Endothelial cell of umbilical vein (primary cell): ENCODE measurements around the gene ARHGAP21. TPM values are rescaled to one million over a fixed set of nuclear protein-coding genes. Genes with fewer than 3 reads are reported as not detected.

Experiments used
- BruUV-seq: library from RNA; stranded (reverse); fragments of 400-500 nt; replicated peaks from 2 replicates; lab custom pipeline; 2021; lab: Mats Ljungman, UMichigan
- CTCF ChIA-PET: fragments of 300-600, 350-600 bp; sonication (Branson Sonifier 250); formaldehyde crosslinking; loops from one replicate; lab custom pipeline; 2021; ENCODE audit warnings: antibody characterized with exemption, inconsistent platforms; lab: Charles Lee
- POLR2A ChIA-PET: fragments of 300-600, 350-600 bp; sonication (Branson Sonifier 250); formaldehyde crosslinking; loops from one replicate; lab custom pipeline; 2021; ENCODE audit warnings: antibody characterized with exemption, inconsistent platforms; lab: Charles Lee
- DNase-seq: peaks from one replicate; pipeline ENCODE4 v3.0.0-alpha.2; 2011; ENCODE audit warnings: low read depth, low spot score
- FAIRE-seq: peaks from 2 replicates; lab custom pipeline; 2011; peaks lifted over from hg19 to GRCh38; lab: Jason Lieb, UNC
- H2AFZ ChIP-seq: 2 replicates; pipeline ENCODE4 v1.6.0; 2012; ENCODE audit warnings: low read depth, low read length, control low read depth, inconsistent platforms
- H3K27ac ChIP-seq: 2 replicates; pipeline ENCODE4 v1.5.1; 2011; ENCODE audit warnings: low read depth, mild to moderate bottlenecking, control low read depth, low read length, moderate library complexity; ENCODE audit not compliant: insufficient read depth
- H3K27me3 ChIP-seq, 2 experiments: 2 replicates each; pipeline versions ENCODE4 v1.6.0 to v1.6.1; 2011; ENCODE audit warnings: low read length in 2 of 2, mixed read lengths in 1 of 2; ENCODE audit not compliant: control insufficient read depth in 2 of 2, insufficient read depth in 2 of 2
- H3K36me3 ChIP-seq, 2 experiments: 2 replicates in 1 of 2; 3 replicates in 1 of 2; pipeline ENCODE4 v1.5.1; 2011; ENCODE audit warnings: low read length in 2 of 2, mild to moderate bottlenecking in 1 of 2, moderate library complexity in 1 of 2; ENCODE audit not compliant: control insufficient read depth in 2 of 2, insufficient read depth in 2 of 2; ENCODE audit errors: extremely low read depth in 1 of 2
- H3K4me1 ChIP-seq: 3 replicates; pipeline ENCODE4 v1.5.1; 2011; ENCODE audit warnings: mild to moderate bottlenecking, low read length; ENCODE audit not compliant: control insufficient read depth, insufficient read depth; ENCODE audit errors: extremely low read depth
- H3K4me2 ChIP-seq: 2 replicates; pipeline ENCODE4 v1.6.1; 2011; ENCODE audit warnings: low read length, control low read depth, mixed read lengths; ENCODE audit not compliant: insufficient read depth
- H3K4me3 ChIP-seq, 3 experiments: fragments of 200-600 bp in 1 of 3; sonication (generic), shearing (Covaris generic) in 1 of 3; replicated peaks in 1 of 3; 2 replicates each; pipeline ENCODE4 v1.5.1; 2011 to 2016; ENCODE audit warnings: control low read depth in 3 of 3, low read length in 3 of 3, mild to moderate bottlenecking in 2 of 3, inconsistent platforms in 1 of 3, low read depth in 1 of 3, moderate library complexity in 1 of 3; ENCODE audit not compliant: insufficient read depth in 1 of 3
- H3K79me2 ChIP-seq: 2 replicates; pipeline ENCODE4 v1.6.0; 2012; ENCODE audit warnings: low read length, inconsistent platforms; ENCODE audit not compliant: control insufficient read depth, insufficient read depth
- H3K9ac ChIP-seq: replicated peaks from 2 replicates; pipeline ENCODE3; 2011; ENCODE audit warnings: low read length, control low read depth; ENCODE audit not compliant: insufficient read depth; ENCODE audit errors: extremely low read depth
- H3K9me1 ChIP-seq: replicated peaks from 3 replicates; pipeline ENCODE4 v1.6.0; 2011; ENCODE audit warnings: mild to moderate bottlenecking, low read length; ENCODE audit not compliant: control insufficient read depth, insufficient read depth; ENCODE audit errors: extremely low read depth
- H3K9me3 ChIP-seq: replicated peaks from 2 replicates; pipeline ENCODE4 v1.5.1; 2012; ENCODE audit warnings: low read length, inconsistent platforms; ENCODE audit not compliant: control insufficient read depth, insufficient read depth
- H4K20me1 ChIP-seq: replicated peaks from 2 replicates; pipeline ENCODE3; 2011; ENCODE audit warnings: mild to moderate bottlenecking, low read length; ENCODE audit not compliant: control insufficient read depth, insufficient read depth; ENCODE audit errors: extremely low read depth
- CTCF ChIP-seq, 2 donors: IDR thresholded peaks; 1 replicate in 1 of 2; 2 replicates in 1 of 2; pipeline ENCODE4 v1.5.1; 2011; ENCODE audit warnings: low read length in 2 of 2, mild to moderate bottlenecking in 2 of 2, moderate library complexity in 2 of 2, control low read depth in 1 of 2, inconsistent platforms in 1 of 2, low read depth in 1 of 2; ENCODE audit not compliant: insufficient read depth in 1 of 2; ENCODE audit errors: extremely low read depth in 1 of 2
- EZH2 ChIP-seq: IDR thresholded peaks from 2 replicates; pipeline ENCODE4 v1.6.1; 2012; ENCODE audit warnings: borderline replicate concordance, low read depth, mild to moderate bottlenecking, moderate library complexity, low read length, inconsistent platforms; ENCODE audit not compliant: severe bottlenecking
- FOS ChIP-seq: IDR thresholded peaks from 2 replicates; pipeline ENCODE4 v1.6.1; 2011; ENCODE audit warnings: mild to moderate bottlenecking, low read length, moderate library complexity, borderline replicate concordance; ENCODE audit not compliant: insufficient read depth
- GATA2 ChIP-seq: IDR thresholded peaks from 2 replicates; pipeline ENCODE4 v1.7.0; 2011; ENCODE audit warnings: low read depth, mild to moderate bottlenecking, moderate library complexity, mixed read lengths, low read length; ENCODE audit not compliant: insufficient read length, insufficient read depth
- JUN ChIP-seq: IDR thresholded peaks from 2 replicates; pipeline ENCODE4 v1.6.1; 2011; ENCODE audit warnings: borderline replicate concordance, low read depth; ENCODE audit not compliant: insufficient read length, insufficient read depth
- MAX ChIP-seq: IDR thresholded peaks from 2 replicates; pipeline ENCODE4 v1.6.1; 2011; ENCODE audit not compliant: insufficient read depth, insufficient read length
- MYC ChIP-seq: IDR thresholded peaks from one replicate; pipeline ENCODE4 v1.6.1; 2011; ENCODE audit warnings: mild to moderate bottlenecking, low read depth, low read length
- POLR2A ChIP-seq: IDR thresholded peaks from 2 replicates; pipeline ENCODE4 v1.6.1; 2012; ENCODE audit warnings: low read depth, mild to moderate bottlenecking, control low read depth, low read length
- POLR2AphosphoS5 ChIP-seq: IDR thresholded peaks from 2 replicates; pipeline ENCODE4 v1.6.1; 2012; ENCODE audit warnings: low read depth, mild to moderate bottlenecking, control low read depth, low read length, moderate library complexity; ENCODE audit not compliant: insufficient read depth
- dilution Hi-C: fragments of 300-500 bp; cut with MboI; formaldehyde crosslinking; loops from one replicate; pipeline ENCODE4 v1.15.0; 2019; ENCODE audit warnings: low sequenced_read_pairs; ENCODE audit not compliant: extremely low pct_ligation_motif_present
- intact Hi-C: fragments of 100-400 bp; cut with micrococcal nuclease; formaldehyde crosslinking; loops from one replicate; pipeline ENCODE4 v1.10.0; 2022
- polyA plus RNA-seq, 4 experiments: library from polyadenylated mRNA; depleted of rRNA in 3 of 4; stranded (reverse) in 3 of 4; unstranded in 1 of 4; fragments of >200 nt; gene quantifications; 2 replicates each; pipeline versions ENCODE4 v1.2.1 to v1.2.3, GENCODE V29; 2011 to 2012; ENCODE audit warnings: missing spikeins in 1 of 4
- total RNA-seq: library from RNA; stranded (reverse); gene quantifications from 2 replicates; pipeline ENCODE4 v1.2.3, GENCODE V29; 2021

ARHGAP21 gene
- total and polyA plus RNA-seq, 2 donors (not counting 3 experiments of a cell fraction or from before 2014, with no cell fraction given), result 29.5 to 97.8 TPM

GRCh38 chr10:24737001-24737400 is 13.3 kb upstream of the ARHGAP21 start:
- dilution Hi-C loops, result no loop called here
- no peak for FAIRE-seq

More at GRCh38 chr10:24737001-24737400, 13.3 kb upstream of the ARHGAP21 start:
- no peaks in the 10 kb centered on the region for H4K20me1 ChIP-seq
- no peak overlapping the region for H3K27ac ChIP-seq
- no peaks in the 10 kb centered on the region for H3K9me3 ChIP-seq
- H3K79me2 ChIP-seq, result no peaks in the 10 kb centered on the region
- intact Hi-C loops, result no loop called here
- H3K36me3 ChIP-seq, result no peaks in the 10 kb centered on the region
- no peak for DNase-seq
- H3K9ac ChIP-seq, result no peak overlapping the region
- H3K4me3 ChIP-seq, result no peak overlapping the region
- TF ChIP-seq POLR2A (no peak), FOS (no peak), EZH2 (no peak), JUN (no peak), MAX (no peak), CTCF (IDR thresholded peaks at IDR 0.05; ENCODE audit: extremely low read depth in 1 of 2, insufficient read depth in 1 of 2, low read depth in 1 of 2, low read length in 2 of 2) (no peak), MYC (no peak), GATA2 (no peak), POLR2AphosphoS5 (no peak)
- no peaks in the 10 kb centered on the region for H3K9me1 ChIP-seq
- no peaks in the 10 kb centered on the region for H3K4me1 ChIP-seq
- no peak overlapping the region for H2AFZ ChIP-seq
- ChIA-PET CTCF (no interaction called here), POLR2A (no interaction called here)
- no peak overlapping the region for H3K4me2 ChIP-seq
- no TSS peak for BruUV-seq
- H3K27me3 ChIP-seq, result no peaks in the 10 kb centered on the region
